GM19043 (cell line): ENCODE data around the gene PLCH2.

Source experiments
- ATAC-seq: cut with Tn5 transposase; IDR thresholded peaks from one replicate; pipeline ENCODE4 v1.9.1; 2021; ENCODE audit warnings: low read depth; ENCODE audit not compliant: unreplicated experiment

The PLCH2 gene

DNA sequence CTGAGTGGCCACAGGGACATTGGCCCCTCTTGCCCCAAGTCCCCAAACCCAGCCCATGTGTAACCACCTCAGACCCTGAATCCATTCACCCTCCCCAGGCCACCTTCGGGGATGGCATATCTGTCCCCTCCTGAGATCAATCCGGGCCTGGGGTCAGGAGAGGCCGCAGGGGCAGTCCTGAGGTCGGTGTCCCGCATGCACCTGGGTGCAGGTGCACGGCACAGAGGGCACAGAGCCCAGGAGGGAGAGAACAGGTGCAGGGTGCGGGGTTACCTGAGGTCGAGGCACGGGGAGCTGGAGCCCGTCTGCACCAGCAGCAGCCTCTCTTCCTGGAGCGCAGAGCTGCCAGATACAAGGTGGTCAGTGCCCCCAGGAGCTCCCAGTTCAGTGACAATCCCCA lies 33.5 kb downstream of the PLCH2 start:
- ATAC-seq, result no peak

GRCh38 chr1:2510366-2511155 lies 34.5 kb downstream of the PLCH2 start:
- no peak for ATAC-seq

DNA sequence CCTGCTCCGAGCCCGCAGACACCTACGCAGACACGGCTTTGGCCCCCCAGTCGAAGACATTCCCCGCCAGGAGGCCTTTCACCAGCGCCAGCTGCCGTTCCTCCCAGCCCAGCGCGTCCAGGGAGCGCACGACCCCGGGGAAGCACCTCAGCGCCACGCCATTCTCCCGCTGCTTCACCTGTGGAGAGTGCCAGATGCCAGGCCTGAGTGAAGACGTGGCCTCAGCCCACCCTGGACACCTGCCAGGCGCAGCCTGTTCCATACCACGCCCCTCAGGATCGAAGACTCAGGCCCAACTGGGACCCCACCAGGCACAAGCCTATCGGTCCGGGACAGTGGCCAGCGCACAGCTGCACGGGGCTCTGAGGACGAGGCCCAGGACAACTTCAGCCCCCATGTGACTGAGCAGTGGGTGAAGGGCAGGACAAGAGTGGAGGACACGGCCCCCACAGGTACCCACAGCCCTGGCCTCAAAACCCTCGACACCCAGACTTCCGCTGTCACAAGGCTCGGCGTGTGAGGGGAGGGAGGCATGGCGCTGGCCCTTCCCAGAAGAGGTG lies 36.9 kb downstream of the PLCH2 start:
- no peak for ATAC-seq

- no peak for ATAC-seq
Measured at GRCh38 chr1:2513939-2514652, 38.0 kb downstream of the PLCH2 start.

DNA sequence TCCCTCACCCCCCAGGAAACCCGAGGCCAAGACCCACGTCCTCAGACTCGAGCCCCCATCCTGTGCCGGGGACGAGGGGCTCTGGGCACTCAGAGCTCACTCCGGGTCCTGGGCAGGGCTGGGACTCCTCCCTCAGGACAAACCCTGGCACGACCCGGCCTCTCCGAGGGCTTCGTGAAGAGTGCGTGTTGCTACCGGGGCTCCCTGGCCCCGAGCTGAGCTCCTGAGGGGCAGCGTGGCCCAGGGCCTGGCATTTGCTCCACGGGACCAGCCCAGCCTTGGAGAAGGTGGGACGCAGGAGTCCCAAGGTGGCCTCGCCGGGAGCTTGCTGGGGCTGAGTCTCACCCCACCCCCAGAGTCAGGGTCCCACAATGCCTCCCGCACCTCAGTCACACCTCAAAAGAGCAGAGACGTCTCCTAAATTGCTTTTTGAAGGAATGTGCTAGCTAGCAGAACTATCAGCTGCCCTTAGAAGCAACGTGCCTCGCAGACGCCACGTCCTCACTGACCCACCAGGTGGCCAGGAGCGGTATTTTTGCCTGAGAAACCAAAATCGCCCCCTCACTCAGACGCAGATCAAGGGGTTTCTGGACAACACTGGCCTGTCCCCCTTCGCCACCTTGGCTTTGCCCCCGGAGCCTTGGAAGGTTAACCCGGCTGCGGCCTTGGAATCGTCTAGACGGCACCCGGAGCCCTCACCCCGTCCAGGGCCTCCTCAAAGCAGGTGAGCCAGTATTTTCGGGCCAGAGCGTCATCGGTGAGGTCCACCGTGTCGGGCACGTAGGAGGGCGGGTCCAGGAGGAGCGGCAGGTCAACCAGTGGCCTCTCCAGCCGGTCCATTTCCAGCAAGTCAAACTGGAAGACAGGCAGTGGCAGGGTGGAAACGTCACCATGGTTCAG lies 39.0 kb downstream of the PLCH2 start:
- ATAC-seq, result no peak

GRCh38 chr1:2515763-2516080 lies 39.6 kb downstream of the PLCH2 start:
- ATAC-seq, result no peak

DNA sequence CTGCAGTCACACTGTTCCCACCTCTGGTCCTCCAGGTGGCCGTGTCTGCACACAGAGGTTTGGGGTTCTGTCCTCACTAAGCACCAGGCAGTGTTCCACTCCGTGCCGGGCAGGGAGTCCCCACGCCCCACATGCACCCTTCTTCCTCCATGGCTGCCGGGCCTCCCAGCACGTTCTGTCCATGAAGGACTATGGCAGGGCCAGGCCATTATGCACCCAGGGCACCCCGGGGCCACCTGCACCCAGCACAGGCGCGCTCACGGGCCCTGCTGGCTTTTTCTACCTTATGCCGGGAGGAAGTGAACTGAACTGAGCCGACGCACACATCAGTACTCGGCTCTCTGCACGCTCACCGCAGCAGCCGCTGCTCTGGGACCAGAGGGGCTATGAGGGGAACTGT lies 40.0 kb downstream of the PLCH2 start:
- no peak for ATAC-seq

DNA sequence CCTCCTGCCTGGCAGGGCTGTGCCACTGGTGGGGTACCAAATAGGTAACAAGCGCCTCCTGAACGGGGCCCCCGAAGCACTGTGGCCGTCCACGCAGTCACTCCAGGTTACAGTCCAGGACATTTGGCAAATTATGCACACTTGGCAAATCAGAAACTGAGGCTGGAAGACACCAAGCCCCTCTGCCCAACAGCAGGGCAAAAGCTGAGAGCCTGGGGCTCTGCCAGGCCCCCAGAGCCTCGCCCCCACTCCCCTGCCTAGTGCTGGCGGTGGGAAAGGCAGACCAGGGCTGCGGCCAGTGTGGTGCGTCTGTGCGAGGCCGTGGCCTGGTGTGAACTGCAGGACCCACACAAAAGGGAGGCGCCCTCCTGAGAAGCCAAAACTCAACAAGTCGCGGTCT lies 40.9 kb downstream of the PLCH2 start:
- ATAC-seq, result no peak

- ATAC-seq, result no peak
Measured at GRCh38 chr1:2517966-2518365, 41.9 kb downstream of the PLCH2 start.

GRCh38 chr1:2518528-2518927 lies 42.4 kb downstream of the PLCH2 start:
- ATAC-seq, result no peak

- no peak for ATAC-seq
Measured at GRCh38 chr1:2519029-2519685, 43.1 kb downstream of the PLCH2 start.

DNA sequence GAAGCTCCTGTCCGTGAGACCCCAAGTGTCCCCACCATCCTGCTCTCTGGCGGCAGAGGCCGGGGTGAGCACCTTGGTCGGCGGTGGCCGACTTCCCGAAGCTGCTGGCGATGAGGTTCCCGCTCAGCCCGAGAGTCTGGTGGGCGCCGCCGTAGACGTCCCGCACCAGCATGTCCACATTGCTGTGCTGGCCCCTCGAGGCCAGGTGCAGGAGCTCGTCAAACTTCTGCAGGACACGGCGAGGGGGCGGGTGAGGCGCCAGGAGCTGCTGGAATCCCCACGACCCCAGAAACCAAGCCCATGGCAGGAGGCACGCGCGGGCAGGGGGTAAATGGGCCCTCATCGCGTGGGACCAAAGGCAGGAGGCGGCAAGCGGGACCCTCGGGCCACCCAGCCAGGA lies 43.6 kb downstream of the PLCH2 start:
- ATAC-seq, result no peak

DNA sequence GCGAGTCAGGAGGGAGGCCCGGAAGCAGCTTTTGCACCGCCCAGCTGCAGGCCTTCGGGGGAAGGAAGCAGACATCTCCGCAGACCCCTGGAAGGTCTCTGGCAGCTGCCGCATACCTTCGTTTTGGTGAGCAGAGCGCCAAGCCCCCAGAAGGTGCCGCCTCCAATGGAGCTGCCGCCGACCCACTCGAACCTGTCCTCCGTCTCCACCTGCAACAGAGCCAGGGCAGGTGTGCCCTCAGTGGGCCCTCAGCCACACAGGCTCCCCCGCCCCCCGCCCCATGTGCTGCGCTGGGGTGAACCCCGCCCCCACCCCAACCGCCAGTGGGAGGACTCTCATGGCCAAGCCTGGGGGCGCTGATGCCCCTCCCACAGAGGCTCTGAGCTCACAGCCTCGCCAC lies 44.1 kb downstream of the PLCH2 start:
- no peak for ATAC-seq

GRCh38 chr1:2520806-2521205 lies 44.7 kb downstream of the PLCH2 start:
- no peak for ATAC-seq

GRCh38 chr1:2522230-2522629 lies 46.1 kb downstream of the PLCH2 start:
- no peak for ATAC-seq

DNA sequence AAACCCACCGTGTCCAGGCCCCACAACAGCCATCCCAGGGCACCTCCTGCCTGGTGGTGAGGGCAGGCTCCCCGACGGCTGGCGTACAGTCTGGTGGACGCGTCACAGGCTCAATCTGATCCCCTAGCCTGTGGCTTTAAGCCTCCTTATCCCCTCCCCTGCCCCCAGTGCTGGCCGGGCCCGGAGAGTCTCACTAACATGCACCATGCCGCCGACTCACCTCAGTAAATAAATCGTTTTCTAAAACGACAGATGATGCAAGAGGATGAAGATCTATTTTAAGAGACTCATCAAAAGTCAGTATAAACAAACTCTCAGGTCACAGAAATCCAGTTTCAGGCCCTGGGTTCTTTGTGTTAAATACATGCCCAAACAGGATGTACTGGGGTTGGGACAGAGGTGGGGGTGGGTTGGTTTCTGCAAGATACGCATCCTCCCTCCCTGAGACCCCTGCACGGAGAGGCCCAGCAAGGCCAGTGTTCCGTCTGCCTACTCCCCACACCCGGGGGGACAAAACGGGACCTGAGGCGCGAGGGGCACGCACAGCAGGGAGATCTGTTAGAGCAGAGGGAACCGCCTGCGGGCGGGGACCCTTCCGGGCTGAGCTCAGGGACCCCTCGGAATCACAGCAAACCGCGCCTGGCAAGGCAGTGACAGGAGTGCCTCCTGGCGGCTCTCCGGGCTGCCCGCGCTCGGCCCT lies 47.3 kb downstream of the PLCH2 start:
- ATAC-seq, result no peak

GRCh38 chr1:2523891-2524609 lies 48.0 kb downstream of the PLCH2 start:
- no peak for ATAC-seq

DNA sequence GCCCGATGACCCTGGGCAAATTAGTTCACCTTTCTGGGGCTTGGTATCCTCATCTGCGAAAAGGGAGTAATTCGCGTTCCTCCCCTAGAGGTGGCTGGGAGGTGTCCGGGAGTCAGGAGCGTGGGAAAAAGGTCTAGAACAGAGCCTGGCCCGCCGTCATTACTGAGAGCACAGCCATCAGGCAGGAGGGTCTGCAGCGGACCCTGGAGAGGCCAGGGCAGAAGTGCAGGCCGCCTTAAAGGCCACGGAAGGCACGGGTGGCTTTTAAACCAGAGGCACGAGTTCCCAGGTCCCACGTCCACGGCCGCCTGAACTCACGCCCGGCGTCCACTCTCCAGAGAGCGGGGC lies 49.5 kb downstream of the PLCH2 start:
- no peak for ATAC-seq
